HG03378 (cell line): Measurements from ENCODE around the gene FANCF.
"Not testable (repeated sequence)": the region's sequence is repeated elsewhere in the genome, so short reads cannot be mapped to it uniquely, and the experiment has no call there.

Experiments used
- ATAC-seq: cut with Tn5 transposase; IDR thresholded peaks from one replicate; pipeline ENCODE4 v1.9.1; 2021; ENCODE audit warnings: mild to moderate bottlenecking, moderate library complexity; ENCODE audit not compliant: unreplicated experiment

The FANCF gene, protein sequence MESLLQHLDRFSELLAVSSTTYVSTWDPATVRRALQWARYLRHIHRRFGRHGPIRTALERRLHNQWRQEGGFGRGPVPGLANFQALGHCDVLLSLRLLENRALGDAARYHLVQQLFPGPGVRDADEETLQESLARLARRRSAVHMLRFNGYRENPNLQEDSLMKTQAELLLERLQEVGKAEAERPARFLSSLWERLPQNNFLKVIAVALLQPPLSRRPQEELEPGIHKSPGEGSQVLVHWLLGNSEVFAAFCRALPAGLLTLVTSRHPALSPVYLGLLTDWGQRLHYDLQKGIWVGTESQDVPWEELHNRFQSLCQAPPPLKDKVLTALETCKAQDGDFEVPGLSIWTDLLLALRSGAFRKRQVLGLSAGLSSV

DNA sequence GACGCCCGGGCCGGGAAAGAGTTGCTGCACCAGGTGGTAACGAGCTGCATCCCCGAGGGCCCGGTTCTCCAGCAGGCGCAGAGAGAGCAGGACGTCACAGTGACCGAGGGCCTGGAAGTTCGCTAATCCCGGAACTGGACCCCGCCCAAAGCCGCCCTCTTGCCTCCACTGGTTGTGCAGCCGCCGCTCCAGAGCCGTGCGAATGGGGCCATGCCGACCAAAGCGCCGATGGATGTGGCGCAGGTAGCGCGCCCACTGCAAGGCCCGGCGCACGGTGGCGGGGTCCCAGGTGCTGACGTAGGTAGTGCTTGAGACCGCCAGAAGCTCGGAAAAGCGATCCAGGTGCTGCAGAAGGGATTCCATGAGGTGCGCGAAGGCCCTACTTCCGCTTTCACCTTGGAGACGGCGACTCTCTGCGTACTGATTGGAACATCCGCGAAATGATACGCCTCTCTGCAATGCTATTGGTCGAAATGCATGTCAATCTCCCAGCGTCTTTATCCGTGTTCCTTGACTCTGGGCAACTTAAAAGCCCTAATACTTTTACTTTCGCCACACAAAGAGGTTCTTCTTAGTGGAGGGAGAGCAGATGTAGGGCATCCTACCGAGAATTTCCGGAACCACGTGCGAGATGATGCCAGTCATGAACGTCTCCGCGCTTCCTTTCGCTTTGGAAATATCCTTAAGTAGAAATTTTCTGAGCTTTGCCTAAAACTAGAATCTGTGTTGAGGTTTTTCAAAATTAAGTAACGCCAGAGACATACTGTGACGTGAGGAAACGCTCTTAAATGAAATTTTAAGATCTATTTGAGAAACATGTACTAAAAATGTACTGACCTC lies at the start of gene FANCF:
FANCF (minus strand) TSS at position 376 of the 840 bp plus-strand sequence; CDS start at position 363, 13 bp downstream.
- ATAC-seq, result peak; percentile 99

DNA sequence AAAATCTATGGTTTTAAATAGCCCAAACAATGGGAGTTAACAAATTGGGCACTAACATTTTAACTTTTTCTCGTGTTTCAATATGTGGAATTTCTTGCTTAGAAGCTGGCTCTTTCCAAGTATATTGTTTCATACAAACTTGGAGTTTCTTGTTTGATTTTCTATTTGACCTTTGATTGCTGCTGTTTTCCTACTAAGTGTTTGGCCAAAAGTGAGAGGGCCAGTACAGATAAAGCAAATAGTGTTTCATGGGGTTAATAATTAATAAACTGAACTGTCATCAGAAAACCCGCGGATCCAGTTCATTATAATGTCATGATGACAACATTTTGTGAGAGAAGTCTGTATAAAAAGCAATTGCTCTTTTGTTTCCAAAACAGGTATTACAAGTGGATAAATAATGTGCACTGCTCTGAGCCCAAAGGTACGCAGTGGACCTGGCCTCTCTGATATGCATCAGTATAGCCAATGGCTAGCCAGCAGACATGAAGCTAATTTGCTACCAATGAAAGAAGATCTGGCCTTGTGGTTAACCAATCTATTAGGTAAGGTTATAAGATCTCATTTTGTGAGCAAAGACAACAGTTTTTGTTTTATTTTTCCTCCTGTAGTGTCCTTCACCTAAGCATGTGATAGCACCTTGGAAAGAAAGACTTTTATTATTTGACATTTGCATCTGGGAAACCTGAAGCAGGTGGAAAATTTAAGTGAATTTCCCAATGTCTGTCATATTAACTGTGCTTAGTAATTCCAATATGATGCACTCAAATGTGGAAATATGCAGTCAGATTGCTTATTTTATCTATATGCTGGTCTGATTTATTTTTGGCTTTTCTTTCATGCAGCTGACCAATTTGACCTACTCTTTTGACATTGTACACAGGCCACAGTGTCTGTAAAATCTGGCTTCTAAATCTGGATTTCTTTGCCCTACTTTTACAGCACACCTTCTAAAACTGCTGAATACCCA lies 49.1 kb upstream of the FANCF start:
- ATAC-seq, result peak; percentile 31

DNA sequence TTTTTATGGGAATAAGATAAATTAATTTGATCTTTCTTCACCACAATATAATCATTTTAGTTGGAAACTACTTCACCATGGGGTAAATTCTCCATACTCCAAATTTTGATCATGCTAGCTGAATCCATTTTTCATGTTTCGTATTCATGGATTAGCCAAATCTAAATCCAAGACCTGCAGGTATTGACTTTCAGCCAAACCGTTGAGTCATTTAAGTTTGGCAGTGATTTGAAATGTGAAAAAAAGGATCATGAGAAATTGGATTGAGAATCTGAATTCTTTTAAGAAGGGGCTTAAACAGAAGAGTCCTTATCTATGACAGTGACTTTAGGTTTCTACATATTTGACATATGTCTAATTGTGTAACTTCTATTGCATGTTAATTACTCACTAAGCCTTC lies 46.1 kb upstream of the FANCF start:
- no peak for ATAC-seq

DNA sequence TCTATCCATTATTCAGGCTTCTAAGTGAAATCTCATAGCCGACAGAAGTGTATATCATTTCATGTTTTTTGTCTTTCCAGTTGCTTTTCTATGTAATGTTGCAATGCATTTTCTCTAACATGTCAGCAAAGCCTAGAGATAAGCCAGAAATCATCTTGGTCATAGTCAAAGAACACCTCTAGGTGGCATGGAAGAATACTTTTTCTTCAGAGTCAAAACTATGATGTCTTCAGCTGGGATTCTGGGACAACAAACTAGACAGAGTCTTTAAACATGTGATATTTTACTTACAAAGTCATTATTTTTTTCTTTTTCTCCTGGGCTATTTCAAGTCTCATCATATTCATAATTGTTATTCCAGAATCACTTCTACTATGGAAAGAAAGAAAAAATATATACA lies 45.2 kb upstream of the FANCF start:
- peak; percentile 38 for ATAC-seq

DNA sequence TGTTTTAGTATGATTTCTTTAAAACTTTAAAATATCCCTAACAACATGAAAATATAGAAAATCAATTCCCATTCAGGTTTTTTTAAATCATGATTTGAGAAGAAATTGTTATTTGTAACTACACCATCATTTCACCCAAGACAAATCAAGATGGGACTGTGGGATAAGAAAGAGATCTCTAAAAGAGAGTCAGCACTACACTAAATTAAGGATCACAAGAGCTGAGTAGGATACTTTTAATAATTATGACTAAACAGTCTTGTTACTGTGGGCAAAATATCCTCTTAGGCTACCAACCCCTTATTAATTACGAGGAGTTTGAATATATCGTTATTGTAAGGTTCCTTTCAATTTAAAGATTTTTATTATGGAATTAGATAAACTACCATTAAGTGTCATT lies 43.7 kb upstream of the FANCF start:
- ATAC-seq, result no peak

DNA sequence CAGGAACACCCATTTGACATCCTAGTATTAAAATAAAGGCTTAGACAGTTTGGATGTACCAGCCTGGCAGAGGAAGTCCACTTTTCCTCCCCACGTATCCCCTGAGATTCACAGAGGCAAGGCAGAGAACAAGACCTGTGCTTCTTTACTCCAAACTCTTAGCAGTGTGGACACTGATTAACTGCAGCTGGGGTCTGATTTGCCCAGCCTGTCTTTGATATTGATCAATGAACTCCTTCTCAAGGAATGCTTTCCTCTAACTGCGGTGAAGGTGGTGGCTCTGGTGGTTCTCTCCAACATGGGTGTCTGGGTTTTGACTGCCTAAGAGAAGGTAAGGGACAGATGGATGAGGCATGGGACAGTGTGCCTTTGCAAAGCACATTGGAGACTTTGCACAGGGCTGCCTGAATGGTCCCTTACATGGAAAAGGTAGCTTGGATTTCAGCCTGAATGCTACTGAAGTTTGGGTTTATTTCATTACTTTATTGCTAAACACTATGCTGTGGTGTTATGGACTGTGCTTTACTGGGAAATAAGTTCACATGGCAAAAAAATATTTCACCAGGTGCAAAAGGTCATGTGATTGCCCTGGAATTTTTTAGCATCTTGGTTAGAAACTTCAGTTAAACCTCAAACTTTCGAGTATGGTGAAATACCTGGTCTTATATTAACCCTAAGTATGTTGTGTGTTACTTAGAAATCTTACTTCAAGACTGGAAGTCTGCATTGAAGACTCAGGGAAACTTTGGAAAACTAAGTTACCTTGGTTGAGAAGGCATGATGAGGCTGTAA lies 42.6 kb upstream of the FANCF start:
- ATAC-seq, result peak; percentile 41

DNA sequence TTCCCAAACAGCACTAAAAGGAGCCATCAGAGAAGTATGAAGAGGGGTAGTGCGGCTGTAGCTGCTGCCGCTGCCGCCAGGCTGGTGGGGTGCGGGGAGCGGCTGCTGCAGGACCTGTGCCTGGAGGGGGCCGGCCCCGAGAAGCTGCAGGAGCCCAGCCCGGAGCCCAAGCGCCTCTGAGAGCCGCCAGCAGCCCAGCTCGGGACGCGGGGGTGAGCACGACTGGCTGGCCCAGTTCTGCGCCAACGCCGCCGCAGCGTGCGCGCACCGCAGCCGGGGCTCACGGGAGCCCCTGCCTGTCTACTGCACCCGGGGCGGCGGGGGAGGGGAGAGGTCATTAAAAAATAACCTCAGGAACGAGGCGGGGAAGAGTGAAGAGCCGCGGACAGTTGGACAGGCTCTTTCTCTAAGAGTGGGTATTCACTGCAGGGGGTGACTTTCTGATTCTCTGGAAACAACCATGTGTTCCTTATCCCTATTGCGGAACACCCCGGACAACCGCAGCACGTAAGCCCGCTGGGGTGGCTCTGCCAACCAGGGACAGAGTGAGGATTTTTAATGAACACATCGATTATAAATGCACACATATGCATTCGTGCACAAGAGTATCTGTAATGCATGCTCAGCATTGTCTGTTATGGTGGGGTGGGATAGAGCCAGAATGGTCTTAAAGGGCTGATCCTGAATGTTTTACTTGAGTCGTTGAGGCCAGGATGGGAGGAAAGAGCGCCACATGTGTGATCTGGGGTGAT lies 41.2 kb upstream of the FANCF start:
- ATAC-seq, result peak; percentile 42

DNA sequence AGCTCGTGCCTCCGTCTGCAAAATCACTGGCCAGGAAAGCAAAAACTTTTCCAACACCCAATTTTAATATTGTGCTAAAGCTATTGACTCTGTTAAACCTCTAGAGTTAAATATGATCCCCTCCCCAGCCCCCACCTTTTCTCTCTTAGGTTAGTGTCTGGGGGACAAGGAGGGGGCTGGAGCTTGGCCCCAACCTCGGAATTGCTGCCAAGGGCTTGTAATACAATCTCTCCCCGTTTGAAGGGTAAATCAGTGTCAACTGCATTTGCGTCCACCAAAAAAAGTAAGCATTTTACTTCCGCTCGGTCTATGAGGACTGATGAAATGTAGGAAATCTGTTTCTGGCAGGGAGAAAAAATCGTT lies 40.7 kb upstream of the FANCF start, which contains the start of gene GAS2:
GAS2 (plus strand) TSS at position 287 of the 363 bp plus-strand sequence. CDS start 8,259 bp downstream, outside the sequence.
- ATAC-seq, result no peak

DNA sequence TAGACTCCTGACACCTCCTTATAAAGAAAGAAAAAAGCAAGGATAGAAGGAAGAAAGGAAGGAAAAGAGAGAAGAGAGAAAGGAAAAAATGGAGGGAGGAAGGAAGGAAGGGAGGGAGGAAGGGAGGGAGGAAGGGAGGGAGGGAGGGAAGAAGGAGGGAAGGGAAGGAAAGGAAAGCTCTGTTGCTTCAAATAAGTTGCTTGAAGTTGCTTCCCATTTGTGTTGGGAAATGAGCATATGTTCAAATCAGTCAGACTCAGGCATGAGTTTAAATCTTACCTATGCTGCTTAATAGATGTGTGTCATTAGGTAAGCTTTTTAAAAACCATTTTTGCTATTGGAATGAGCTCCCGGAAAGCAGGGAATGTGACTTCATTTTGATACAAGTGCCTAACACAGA lies 34.2 kb upstream of the FANCF start:
- ATAC-seq, result no peak

DNA sequence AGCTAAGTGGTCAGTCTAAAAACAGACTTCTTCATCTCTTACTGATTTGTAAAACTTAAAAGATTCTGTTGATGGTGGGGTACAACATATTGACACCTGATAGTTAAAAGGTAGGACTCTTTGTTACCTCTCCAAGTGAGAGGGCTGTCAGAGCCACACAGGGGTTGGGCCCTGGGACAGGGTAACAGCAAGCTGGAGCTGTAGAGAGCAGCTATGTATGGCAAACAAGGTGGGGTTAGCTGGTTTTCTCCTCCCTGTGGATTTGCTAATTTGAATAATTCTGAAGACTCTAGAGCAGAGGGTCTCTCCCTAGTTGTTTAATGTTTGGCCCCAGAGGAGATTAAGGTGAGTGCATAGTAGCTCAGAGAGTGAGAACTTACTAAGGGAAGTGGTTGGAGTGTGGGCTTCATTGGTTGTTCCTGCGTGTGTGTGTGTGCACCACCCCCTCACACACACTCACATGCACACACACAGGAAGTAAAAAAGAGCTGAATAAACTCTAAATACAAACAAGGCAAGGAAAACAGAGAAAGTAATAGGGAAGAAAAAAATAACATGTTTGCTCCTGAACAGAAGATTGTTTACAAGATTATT lies 31.6 kb upstream of the FANCF start:
- peak; percentile 98 for ATAC-seq

DNA sequence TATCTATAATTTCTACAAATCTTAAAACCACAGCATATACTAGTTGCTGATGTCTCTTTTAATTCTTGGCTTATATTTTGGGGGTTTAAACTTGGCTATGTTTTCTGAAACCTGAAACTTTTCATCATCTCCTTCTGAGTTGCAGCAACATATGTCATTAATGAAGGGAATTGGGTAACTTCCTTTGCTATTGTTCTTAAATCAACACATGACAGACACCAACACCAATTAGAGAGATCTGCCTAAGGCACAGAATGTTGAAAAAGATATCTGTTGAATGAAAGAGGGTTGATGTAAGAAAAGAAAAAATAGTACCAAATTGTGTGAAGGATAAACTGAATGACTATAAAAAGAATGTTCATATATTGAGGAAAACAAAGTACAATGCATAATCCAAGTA lies 30.5 kb upstream of the FANCF start:
- no peak for ATAC-seq

DNA sequence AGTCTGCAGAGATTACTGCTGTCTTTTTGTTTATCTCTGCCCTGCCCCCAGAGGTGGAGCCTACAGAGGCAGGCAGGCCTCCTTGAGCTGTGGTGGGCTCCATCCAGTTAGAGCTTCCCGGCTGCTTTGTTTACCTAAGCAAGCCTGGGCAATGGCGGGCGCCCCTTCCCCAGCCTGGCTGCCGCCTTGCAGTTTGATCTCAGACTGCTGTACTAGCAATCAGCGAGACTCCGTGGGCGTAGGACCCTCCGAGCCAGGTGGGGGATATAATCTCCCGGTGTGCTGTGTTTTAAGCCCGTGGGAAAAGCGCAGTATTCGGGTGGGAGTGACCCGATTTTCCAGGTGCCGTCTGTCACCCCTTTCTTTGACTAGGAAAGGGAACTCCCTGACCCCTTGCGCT lies 26.7 kb upstream of the FANCF start:
- ATAC-seq, result not testable (repeated sequence)

DNA sequence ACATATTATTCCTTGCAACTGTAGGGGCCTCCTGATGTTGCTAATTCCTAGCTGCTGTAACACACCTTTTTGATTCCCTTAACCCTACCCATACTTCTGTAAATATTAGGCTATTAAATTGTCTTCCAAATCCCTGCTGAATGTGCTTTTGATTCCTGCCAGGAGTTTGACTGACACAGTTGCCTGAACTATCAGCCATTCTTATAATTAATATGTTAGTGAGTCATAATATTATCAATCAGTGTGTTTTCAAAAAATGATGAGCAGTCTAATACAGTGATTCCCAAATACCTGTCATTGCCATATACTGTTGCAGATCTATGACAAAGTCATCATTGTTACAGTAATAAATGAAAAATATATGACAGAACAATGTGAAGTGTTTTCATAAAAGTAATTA lies 15.9 kb upstream of the FANCF start:
- no peak for ATAC-seq

DNA sequence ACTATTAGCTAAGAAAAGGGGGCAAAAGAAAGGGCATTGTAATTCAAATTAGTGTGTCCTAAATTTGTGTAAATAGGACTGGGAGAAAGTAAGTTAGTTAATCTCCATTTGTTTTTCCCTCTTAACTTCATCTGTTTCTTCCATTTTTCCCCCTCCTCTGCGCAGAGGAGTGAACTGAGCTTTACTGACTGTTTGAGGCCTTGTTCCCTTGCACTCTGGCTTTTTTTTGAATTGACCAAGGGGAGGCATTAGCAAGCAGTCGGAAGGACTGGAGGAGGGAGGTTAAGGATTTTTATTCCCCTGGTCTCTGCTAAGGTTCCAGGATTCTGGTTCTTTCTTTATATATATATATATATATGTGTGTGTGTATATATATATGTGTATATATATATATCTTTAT lies 15.2 kb upstream of the FANCF start:
- ATAC-seq, result no peak

DNA sequence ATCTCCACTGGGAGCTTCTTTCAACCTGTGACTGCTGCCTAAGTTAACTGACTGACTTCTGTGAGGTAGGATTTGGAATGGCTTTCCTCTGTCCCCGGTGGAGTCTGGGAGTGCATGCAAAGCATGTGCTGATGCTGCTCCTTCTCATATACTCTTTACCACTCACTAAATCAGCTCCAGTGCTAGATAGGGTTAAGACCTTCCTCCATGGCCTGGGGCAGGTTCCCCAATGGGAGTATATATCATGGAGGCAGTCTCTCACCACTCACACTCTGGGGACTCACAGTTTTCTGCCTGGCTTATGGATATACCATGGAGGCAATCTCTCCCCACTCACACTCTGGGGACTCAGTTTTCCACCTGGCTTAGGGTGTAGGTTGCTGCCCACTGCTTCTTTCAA lies 10.1 kb upstream of the FANCF start:
- no peak for ATAC-seq

DNA sequence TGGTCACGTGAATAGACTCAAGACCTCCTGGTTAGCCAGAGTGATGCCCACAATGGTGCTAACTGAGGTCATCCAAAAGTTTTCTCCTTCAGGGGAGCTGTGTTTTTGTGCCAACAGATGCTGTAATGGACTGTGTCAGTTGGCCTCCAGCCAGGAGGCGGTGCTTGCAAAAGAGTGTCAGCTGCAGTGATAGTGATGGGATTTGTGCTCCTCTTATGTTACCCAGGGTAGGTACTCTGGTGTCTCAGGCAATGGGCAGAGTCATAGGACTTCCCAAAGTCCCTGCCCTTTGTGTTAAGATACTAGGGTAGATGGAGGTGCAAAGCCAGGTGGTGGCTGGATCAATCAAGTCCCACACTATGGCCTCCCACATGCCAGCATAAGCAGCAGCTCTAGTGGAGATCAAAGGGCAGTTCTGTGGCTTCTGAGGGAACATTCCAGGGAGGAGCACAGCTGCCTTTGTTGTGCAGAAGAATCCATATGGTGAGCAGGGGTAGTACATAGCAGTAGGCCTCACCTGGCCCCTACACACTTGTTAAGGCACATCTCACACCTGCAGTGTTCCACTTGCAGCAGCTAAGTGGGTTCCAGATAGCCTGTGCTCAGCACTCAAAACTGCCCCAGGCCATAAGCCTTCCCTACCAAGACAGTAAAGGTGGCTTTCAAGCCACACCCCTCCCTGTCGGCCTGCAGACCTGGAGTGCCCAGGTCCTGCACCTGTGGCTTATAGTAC lies 9.4 kb upstream of the FANCF start:
- no peak for ATAC-seq

DNA sequence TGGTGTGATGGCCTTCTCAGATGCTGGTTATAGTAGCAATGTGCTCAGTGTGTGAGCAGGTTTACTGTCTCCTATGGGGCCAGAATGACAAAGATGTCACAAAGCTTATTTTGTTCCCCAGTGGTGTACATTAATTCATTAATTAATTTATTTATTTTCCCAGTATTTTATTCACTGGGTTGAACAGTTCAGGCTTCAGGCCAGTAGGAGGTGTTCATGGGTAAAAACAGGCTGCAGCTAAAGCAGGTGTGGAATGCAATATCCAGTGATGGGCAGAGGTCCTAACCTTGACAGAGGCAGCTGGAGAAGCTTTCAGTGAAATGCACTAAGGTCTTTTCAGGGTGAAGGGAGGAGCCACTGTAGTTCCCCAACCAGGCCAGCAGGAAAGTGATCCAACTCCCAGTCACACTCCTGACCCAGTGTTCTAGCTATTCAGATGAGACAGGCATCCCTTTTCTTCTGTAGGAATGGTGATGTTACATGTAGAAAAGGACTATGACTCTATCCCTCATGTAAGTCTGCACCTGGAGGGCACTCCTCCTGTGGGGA lies 7.8 kb upstream of the FANCF start:
- ATAC-seq, result no peak

DNA sequence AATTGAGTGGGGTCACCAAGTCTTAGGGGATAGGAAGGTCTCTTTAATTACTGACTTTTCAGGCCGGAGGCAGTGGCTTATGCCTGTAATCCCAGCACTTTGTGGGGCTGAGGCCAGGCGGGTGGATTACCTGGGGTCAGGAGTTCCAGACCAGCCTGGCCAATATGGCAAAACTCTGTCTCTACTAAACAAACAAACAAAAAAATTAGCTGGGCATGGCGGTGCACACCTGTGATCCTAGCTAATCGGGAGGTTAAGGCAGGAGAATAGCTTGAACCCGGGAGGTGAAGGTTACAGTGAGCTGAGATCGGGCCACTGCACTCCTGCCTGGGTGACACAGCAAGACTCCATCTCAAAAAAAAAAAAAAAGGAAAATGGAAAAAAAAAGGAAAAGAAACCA lies 1.8 kb upstream of the FANCF start:
- ATAC-seq, result no peak
